Pulmonary artery endothelial cell (primary cell): ENCODE measurements around the gene SSPN. TPM values are rescaled to one million over a fixed set of nuclear protein-coding genes. Genes with fewer than 3 reads are reported as not detected.

ENCODE experiments used
- DNase-seq: peaks from one replicate; pipeline ENCODE4 v3.0.0-alpha.2; 2011; ENCODE audit warnings: low read depth, low spot score
- total RNA-seq: library from RNA; depleted of rRNA; stranded (reverse); fragments of >200 nt; gene quantifications from 2 replicates; pipeline ENCODE4 v1.2.3, GENCODE V29; 2014

Gene SSPN
- total RNA-seq, 1 donor from 2014 or later: 1.1 TPM

- no peak for DNase-seq
Observed at GRCh38 chr12:26283617-26284016, 88.2 kb downstream of the SSPN start.

- DNase-seq: no peak
Observed at GRCh38 chr12:26285401-26285800, 90.0 kb downstream of the SSPN start.

- no peak for DNase-seq
Observed at GRCh38 chr12:26286186-26286585, 90.8 kb downstream of the SSPN start.

- DNase-seq: no peak
Observed at GRCh38 chr12:26287671-26288381, 92.5 kb downstream of the SSPN start.

GRCh38 chr12:26290565-26290964 lies 95.2 kb downstream of the SSPN start:
- no peak for DNase-seq

DNA sequence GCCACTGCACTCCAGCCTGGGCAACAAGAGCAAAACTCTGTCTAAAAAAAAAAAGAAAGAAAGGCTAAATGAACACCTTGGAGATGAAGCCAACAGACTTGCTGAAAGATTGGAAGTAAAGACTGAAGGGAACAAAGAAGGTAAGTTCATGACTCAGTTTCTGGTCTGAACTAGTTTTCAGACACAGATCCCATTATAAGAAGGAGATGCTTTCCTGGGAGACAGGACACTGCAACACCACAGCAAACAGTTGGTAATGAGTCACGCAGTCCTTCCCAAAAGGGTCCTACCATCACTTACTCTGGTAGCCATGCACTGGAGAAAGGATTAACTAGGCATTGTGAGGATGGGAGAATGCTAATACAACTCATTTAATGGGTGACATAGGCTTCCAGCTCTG lies 97.2 kb downstream of the SSPN start:
- no peak for DNase-seq

DNA sequence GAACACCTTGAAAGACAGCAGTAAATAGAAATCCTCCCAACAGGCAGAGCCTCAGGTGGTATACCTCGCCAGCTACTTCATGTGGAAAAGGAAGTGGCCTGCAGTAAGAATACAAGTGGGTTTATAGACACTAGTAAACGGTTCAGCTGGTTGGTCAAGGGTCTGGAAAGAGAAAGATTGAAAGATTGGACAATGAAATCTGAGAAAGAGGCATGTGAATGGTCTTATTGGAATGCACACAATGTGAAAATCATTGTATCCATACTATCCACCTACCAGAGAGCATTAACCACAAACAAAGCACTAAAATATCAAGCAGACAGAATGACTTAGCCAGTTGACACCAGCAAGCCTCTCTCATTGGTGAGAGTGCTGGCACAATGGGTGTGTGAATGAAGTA lies 98.2 kb downstream of the SSPN start:
- DNase-seq: no peak

DNA sequence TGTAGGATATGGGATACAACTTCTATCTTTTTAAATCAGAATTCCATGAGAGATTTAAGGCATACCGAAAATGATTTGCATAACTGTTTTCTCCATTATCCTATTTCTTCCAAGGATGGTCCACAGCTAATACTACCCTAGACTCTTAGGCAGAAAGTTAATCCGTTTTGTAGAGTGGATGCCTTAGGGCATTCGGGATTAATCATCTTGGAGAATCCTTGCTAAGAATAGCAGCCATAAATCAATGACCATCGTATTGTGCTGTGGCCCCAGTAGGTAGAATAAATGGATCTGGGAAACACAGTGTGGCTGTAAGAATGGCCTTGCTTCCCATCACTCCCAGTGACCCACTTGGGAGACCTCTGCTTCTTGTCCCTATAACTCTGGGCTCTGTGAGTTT lies 99.6 kb downstream of the SSPN start:
- no peak for DNase-seq

DNA sequence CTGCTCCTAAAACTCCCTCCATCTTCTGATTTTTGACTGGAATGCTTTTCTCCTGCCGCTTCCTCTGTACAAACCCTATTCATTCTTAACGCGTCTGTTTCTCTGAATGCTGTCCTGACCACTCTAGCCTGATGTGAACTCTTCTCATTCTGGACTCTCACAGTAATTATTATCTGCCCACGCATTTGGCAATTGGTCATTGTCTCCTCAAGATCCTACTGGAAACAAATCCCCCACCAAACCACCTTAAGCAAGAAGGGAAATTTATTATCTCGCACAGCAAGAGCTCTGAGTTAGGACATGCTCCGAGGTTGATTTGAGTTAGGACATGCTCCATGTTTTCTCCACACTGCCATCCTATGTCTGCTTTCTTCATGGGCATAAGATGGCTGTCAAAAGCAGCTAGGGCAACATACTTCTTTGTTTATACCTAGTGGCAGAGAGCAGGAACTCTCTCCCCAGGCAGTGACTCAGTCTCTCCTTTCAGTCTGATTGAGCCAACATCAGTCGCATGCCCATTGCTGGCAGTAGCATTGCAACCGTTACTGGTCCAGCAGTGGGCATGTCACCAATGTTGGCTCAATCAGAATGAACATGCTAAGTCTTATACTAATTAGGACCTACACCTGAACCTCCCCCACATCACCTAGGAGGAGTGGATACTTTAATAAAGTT lies 102.2 kb downstream of the SSPN start:
- DNase-seq: no peak

DNA sequence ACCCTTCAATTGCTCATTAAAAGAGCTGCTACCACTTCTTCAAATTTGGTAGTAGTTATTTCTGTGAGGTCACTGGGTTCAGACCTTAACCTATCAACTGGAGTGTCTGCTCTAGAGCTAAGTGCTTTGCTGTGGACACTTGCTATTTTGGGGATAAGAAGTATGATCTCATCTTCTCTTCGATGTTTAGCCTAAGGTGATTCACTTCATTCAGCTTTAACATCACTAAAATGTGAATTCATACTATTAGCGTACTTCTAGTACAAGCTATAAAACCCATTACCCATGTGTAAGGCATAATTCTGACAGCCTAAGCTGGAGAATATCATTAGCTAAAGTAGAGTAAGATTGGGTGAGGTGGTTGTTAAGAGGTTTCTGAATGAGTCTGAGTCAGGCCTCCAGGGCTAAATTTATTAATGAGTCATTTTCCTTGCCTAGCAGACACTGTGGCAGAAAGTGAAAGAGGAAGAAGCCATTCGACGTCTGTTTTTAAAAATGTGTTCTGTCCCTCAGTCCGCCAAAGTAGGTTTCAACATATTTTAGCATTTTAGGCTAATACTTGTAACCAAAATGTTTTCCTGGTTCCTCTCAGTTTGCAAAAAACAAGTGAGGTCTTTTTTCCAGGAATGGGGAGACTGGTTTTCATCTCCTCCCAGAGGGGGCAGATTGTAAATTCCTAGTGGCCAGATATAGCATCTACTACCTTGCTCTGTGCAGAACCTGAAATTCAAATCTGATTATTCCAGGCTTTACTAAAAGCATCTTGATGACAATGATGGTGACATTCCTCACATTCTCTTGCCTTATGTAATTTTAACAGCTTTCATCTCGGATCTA lies 103.6 kb downstream of the SSPN start:
- DNase-seq: no peak

DNA sequence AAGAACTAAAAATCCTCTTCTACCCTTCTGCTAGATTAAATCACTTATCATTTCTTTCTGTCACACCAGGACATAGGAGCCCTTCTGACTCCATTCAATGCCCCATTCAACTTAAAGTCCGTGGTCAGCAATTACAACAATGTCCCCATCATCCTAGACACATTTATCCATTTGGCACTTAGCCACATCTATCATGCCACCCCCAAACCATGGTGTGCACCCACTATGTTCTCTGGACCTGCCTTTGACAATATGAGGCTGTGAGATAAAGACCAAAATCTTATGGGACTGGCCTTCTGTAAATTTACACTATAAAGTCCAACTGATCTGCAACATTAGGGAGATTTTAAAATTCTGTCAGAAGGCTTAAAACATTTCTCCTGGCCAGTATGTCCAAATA lies 104.4 kb downstream of the SSPN start:
- no peak for DNase-seq

Other genes starting within 250 kb of the SSPN start
- gene RASSF8, start 236.9 kb upstream of the SSPN start, total RNA-seq: 100 and 131 TPM in 2 replicates
- gene BHLHE41, start 70.5 kb upstream of the SSPN start, total RNA-seq: 0.21 and 0.26 TPM in 2 replicates